Stimulated activated effector memory CD8-positive, alpha-beta T cell treated with anti-CD3 and anti-CD28 coated beads, Interleukin-12 subunit alpha, Interleukin-12 subunit beta, amount 100 ng/mL, for 72 hours (primary cell): ENCODE results near the gene UGT1A7.

Source experiments
- ATAC-seq: fragments of 150-1000 bp; cut with Tn5 transposase; 2 replicates; pipeline ENCODE4 v1.10.0; 2021
- DNase-seq, 2 donors: peaks; one replicate each; pipeline ENCODE4 v3.0.0; 2021 to 2022; ENCODE audit warnings: low spot score in 2 of 2
- H3K27ac Mint-ChIP-seq: one replicate; pipeline ENCODE4 v1.8.0; 2022; ENCODE audit warnings: mild to moderate bottlenecking, mixed read lengths
- H3K36me3 Mint-ChIP-seq: one replicate; pipeline ENCODE4 v1.8.0; 2022; ENCODE audit warnings: mild to moderate bottlenecking, mixed read lengths
- H3K4me1 Mint-ChIP-seq: one replicate; pipeline ENCODE4 v1.8.0; 2022; ENCODE audit warnings: mixed read lengths
- H3K4me3 Mint-ChIP-seq: one replicate; pipeline ENCODE4 v1.8.0; 2022; ENCODE audit warnings: mild to moderate bottlenecking, mixed read lengths
- H3K9me3 Mint-ChIP-seq: one replicate; pipeline ENCODE4 v1.8.0; 2022; ENCODE audit warnings: mixed read lengths

The UGT1A7 gene

DNA sequence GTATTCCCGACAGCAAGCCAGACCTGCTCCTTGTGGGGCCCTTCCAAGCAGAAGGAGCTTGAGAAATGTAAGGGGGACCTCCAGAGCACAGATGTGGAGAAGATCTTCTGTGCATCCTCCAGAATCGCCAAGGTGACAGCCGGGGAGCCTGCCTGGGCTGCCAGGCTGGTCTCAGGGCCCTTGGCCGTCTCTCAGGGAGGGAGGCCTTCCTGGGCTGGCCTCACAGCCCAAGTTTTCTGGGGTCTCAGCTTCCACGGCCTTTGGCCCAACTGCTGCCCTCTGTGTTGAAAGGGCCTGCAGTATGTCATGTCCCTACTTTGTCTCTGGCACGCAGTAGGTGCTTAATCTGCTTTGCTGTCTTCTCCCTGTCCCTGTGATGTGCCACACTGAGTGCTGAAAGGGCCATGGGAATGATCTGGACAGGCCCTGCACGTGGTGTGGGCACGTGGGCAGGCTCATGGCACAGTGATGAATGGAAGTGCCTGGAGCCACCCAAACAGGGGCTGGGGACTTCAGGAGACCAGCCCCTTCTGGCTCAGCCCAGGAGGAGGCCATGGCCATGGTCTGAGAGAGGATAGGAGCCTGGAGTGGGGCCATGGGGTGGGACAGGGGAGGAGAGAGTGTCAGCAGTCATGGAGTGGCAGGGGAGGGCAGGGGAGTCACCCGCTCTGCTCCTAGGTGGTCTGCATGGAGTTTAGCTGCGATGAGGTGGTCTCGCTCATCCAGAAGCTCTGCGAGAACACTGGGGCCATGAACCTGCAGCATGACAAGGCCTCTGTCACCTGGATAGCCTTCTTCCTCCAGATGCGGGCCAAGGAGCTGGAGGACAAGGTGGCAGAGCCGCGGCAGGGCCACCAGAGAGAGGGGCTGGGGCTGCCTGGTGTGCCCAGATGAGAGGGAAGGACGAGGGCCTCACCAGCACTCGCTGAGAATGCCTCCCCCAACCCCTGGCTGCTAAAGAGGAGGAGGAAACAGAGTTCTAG lies 137.2 kb downstream of the UGT1A7 start:
- ATAC-seq: no peak
- no peaks in the 10 kb centered on the region for H3K36me3 Mint-ChIP-seq
- no peak overlapping the region for H3K27ac Mint-ChIP-seq
- H3K4me3 Mint-ChIP-seq: no peak overlapping the region
- no peaks in the 10 kb centered on the region for H3K9me3 Mint-ChIP-seq
- peaks cover 4% of the 10 kb centered on the region for H3K4me1 Mint-ChIP-seq
- DNase-seq: no peak

- no peaks in the 10 kb centered on the region for H3K9me3 Mint-ChIP-seq
- ATAC-seq: peak; percentile 17
- peaks cover 4% of the 10 kb centered on the region for H3K4me1 Mint-ChIP-seq
- H3K27ac Mint-ChIP-seq: no peak overlapping the region
- DNase-seq: no peak
- H3K36me3 Mint-ChIP-seq: no peaks in the 10 kb centered on the region
- no peak overlapping the region for H3K4me3 Mint-ChIP-seq
Observed at GRCh38 chr2:233819884-233820773, 138.4 kb downstream of the UGT1A7 start.

- DNase-seq (no peak), ATAC-seq (no peak)
- Mint-ChIP-seq H3K4me3 (no peak overlapping the region), H3K27ac (no peak overlapping the region), H3K4me1 (peaks cover 4% of the 10 kb centered on the region), H3K36me3 (no peaks in the 10 kb centered on the region), H3K9me3 (no peaks in the 10 kb centered on the region)
Observed at GRCh38 chr2:233820774-233821105, 139.0 kb downstream of the UGT1A7 start.

DNA sequence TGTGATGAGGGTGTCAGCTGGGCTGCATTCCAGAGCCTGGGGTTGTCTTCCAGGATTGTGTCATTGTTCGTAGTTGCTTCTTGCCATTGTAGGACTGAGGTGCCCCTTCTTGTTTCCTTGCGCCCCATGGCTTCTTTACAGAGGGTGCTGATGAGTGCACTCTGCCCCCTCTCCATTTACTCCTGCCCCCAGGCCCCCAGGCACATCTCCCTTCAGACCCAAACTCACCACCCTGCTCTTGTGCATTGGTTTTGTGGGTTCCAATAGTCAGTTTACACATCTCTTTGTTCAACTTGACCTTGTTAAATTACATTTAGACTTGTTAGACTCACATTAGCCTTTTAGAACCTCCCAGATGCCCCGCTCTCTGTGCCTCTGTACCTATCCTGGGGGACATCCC lies 139.5 kb downstream of the UGT1A7 start:
- no peak overlapping the region for H3K27ac Mint-ChIP-seq
- H3K36me3 Mint-ChIP-seq: no peaks in the 10 kb centered on the region
- H3K4me3 Mint-ChIP-seq: no peak overlapping the region
- H3K9me3 Mint-ChIP-seq: no peaks in the 10 kb centered on the region
- ATAC-seq: no peak
- peaks cover 4% of the 10 kb centered on the region for H3K4me1 Mint-ChIP-seq
- no peak for DNase-seq

DNA sequence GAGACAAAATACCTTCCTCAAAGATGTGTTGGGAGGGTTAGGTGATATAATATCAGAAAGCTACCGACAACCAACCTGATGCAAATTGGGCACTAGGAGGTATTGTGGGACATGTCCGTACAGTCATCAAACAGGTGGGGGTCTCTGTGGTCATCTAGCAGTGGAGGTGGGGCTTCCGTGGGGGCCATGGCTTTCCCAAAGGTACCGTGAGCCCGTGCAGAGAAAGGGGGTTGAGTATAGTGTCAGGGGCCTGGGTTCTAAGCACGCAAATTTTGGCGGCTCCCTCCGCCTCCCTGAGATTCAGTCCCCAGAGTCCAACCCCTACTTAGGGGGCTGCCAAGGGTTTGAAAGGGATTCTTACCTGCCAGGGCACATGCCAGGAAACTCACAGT lies 140.0 kb downstream of the UGT1A7 start:
- H3K4me1 Mint-ChIP-seq: peaks cover 4% of the 10 kb centered on the region
- no peak overlapping the region for H3K27ac Mint-ChIP-seq
- no peak overlapping the region for H3K4me3 Mint-ChIP-seq
- DNase-seq: no peak
- no peaks in the 10 kb centered on the region for H3K36me3 Mint-ChIP-seq
- no peak for ATAC-seq
- H3K9me3 Mint-ChIP-seq: no peaks in the 10 kb centered on the region

- Mint-ChIP-seq H3K4me1 (peaks cover 4% of the 10 kb centered on the region), H3K9me3 (no peaks in the 10 kb centered on the region), H3K36me3 (no peaks in the 10 kb centered on the region), H3K27ac (no peak overlapping the region), H3K4me3 (no peak overlapping the region)
- ATAC-seq: no peak
- no peak for DNase-seq
Observed at GRCh38 chr2:233822101-233822771, 140.5 kb downstream of the UGT1A7 start.
